Body of pancreas (tissue), 4 donors: Measurements from ENCODE around the gene PRKCB. TPM values are rescaled to one million over a fixed set of nuclear protein-coding genes. Genes with fewer than 3 reads are reported as not detected.

Source experiments
- ATAC-seq: fragments of 150-250 bp; one replicate; pipeline ENCODE4 v1.9.1; 2016
- DNase-seq, 4 donors: peaks; one replicate each; pipeline ENCODE4 v3.0.0-alpha.2; 2019
- H3K27ac ChIP-seq, 4 donors: fragments of 200-600 bp; sonication (generic); 1 replicate in 3 of 4; 2 replicates in 1 of 4; pipeline versions ENCODE4 v1.5.1 to v1.6.1; 2016 to 2019; ENCODE audit warnings: mild to moderate bottlenecking in 1 of 4, mixed read lengths in 1 of 4, moderate library complexity in 1 of 4
- H3K27me3 ChIP-seq, 2 donors: fragments of 200-600 bp; sonication (generic); one replicate each; pipeline ENCODE4 v1.6.0; 2016; ENCODE audit warnings: mild to moderate bottlenecking in 1 of 2
- H3K36me3 ChIP-seq, 2 donors: fragments of 200-600 bp; sonication (generic); replicated peaks in 1 of 2; 2 replicates each; pipeline ENCODE4 v1.5.1; 2016; ENCODE audit warnings: low read depth in 2 of 2; ENCODE audit not compliant: insufficient read depth in 1 of 2
- H3K4me1 ChIP-seq: fragments of 200-600 bp; sonication (generic); one replicate; pipeline ENCODE4 v1.6.0; 2016
- H3K4me3 ChIP-seq, 2 donors: fragments of 200-600 bp; sonication (generic); 1 replicate in 1 of 2; 2 replicates in 1 of 2; pipeline ENCODE4 v1.5.1; 2016 to 2019
- H3K9me3 ChIP-seq, 3 donors: fragments of 200-600 bp; sonication (generic); 1 replicate in 2 of 3; 2 replicates in 1 of 3; pipeline ENCODE4 v1.5.1; 2016
- POLR2A ChIP-seq, 3 donors: fragments of 450-650 bp; IDR thresholded peaks; one replicate each; pipeline ENCODE4 v1.6.1; 2016; ENCODE audit warnings: antibody characterized with exemption in 3 of 3, mild to moderate bottlenecking in 2 of 3
- WGBS, 2 donors: methylation state at CpG; one replicate each; pipeline ENCODE4 v1.1.5; 2017; 5-methylcytosine and 5-hydroxymethylcytosine counted together
- intact Hi-C: fragments of 100-400 bp; cut with DNase I; formaldehyde crosslinking; loops from one replicate; pipeline ENCODE4 v1.15.1; 2023
- microRNA-seq, 2 donors: library from miRNA; unstranded; fragments of <30 nt; microRNA quantifications; one replicate each; pipeline ENCODE4, GENCODE V29; 2016; ENCODE audit warnings: borderline number of aligned reads in 2 of 2, borderline replicate concordance in 2 of 2
- small RNA-seq: library from RNA; depleted of rRNA; stranded (forward); fragments of <200 nt; gene quantifications from one replicate; pipeline ENCODE3, GENCODE V24; 2016
- total RNA-seq, 2 donors: library from RNA; depleted of rRNA; stranded (reverse); fragments of >200 nt; gene quantifications; one replicate each; pipeline ENCODE4 v1.1.0, GENCODE V29; 2016
- TF ChIP-seq, protein P1 (sequence below), 7 experiments: fragments of 450-650 bp in 4 of 7; fragments of 200-600 bp in 3 of 7; sonication (generic) in 3 of 7; IDR thresholded peaks; one replicate each; pipeline ENCODE4 v1.5.1; 2016 to 2019; ENCODE audit warnings: antibody characterized with exemption in 7 of 7

Gene PRKCB
- total RNA-seq, 2 donors from 2014 or later, result 0.33 to 10.6 TPM

DNA sequence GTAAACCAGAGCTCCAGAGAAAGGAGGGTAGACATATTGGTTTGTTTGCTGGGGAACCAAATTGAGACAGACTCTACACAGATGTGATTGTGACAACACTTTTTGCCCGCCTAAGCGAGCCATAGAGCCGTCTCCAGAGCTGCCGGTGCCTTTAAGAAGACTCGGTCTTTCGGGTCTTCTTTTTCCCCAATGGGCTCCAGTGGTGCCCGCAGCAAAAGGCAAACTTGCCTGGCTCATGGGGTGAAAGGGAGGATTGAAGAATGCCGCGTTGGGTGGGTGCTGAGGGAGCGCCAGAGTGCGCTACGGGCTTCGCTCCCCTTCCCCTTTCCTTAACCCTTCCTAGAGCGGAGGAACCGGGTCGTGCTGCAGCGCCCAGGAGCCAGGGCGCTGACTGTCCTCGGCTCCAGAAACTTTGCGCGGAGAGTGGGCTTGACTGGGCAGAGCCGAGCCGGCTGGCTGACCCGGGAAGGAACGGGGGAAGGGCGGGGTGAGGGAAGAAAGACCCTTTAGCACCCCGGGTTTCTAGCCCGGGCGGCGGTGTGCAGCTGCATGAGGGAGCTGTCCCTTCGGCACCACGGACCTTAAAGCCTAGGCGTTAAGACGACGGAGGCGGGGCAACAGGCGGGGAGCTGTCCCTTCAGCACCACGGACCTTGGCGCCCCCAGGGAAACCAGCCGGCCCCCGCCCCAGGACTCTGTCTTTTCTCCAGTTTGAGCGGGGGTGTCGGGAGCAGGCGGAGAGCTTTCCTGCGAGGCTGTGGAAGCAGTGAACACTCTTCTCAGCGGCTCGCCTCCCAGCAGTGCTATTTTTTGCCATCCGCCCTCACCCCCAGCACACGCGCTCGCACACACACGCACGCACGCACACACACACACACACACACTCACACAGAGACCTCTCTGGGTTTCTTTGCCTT lies 419.9 kb downstream of the PRKCB start, which contains the start of gene CACNG3:
Gene CACNG3 (plus strand): TSS at position 880 of the 916 bp plus-strand sequence. CDS start 420 bp downstream, outside the sequence.
- peak; percentile 20 to 52 (median 34) for DNase-seq
- H3K4me1 ChIP-seq, result no peaks in the 10 kb centered on the region
- no peaks in the 10 kb centered on the region for H3K9me3 ChIP-seq
- TF ChIP-seq, protein P1, sequence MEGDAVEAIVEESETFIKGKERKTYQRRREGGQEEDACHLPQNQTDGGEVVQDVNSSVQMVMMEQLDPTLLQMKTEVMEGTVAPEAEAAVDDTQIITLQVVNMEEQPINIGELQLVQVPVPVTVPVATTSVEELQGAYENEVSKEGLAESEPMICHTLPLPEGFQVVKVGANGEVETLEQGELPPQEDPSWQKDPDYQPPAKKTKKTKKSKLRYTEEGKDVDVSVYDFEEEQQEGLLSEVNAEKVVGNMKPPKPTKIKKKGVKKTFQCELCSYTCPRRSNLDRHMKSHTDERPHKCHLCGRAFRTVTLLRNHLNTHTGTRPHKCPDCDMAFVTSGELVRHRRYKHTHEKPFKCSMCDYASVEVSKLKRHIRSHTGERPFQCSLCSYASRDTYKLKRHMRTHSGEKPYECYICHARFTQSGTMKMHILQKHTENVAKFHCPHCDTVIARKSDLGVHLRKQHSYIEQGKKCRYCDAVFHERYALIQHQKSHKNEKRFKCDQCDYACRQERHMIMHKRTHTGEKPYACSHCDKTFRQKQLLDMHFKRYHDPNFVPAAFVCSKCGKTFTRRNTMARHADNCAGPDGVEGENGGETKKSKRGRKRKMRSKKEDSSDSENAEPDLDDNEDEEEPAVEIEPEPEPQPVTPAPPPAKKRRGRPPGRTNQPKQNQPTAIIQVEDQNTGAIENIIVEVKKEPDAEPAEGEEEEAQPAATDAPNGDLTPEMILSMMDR (IDR thresholded peaks at IDR 0.05), result no peak
- no peak for TF ChIP-seq POLR2A (IDR thresholded peaks at IDR 0.05)
- WGBS, 2 donors, result 3 to 5% methylated on average over 19 to 54 of the region's 54 CpGs
- no peak for ATAC-seq
- no peaks in the 10 kb centered on the region for H3K36me3 ChIP-seq
- no peak within 1 kb of the TSS for H3K4me3 ChIP-seq
- intact Hi-C loops, result loop anchor here (10.0 kb wide), 1 partner anchor 211 kb away; no protein-coding TSS in a partner anchor
- no peak within 1 kb of the TSS for H3K27ac ChIP-seq
- peaks cover 0 to 14% of the 10 kb centered on the region in 2 donors for H3K27me3 ChIP-seq

DNA sequence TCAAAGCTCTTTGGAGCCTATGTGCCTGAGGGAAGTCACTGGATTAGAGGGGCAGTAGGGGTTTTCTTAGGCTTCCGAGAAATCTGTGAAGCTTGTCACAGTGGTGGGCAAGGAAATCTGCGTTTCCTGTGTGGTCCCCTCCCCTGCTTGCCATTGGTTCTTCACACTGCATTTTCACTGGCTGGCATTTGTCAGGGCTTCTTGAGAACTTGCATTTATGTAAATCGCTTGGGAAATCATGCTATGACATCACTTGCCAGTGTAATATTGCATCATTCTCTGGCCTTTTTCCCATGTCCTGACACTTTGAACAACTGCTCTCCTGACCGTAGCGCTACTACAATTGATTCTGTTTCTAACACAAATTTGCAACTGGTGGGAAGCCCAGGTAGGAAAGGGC lies 422.2 kb downstream of the PRKCB start:
- Histone ChIP-seq H3K4me3 (no peak overlapping the region), H3K27me3 (peaks cover 0 to 14% of the 10 kb centered on the region in 2 donors), H3K9me3 (no peaks in the 10 kb centered on the region), H3K27ac (no peak overlapping the region), H3K4me1 (no peaks in the 10 kb centered on the region), H3K36me3 (no peaks in the 10 kb centered on the region)
- TF ChIP-seq, protein P1 (IDR thresholded peaks at IDR 0.05), result no peak
- TF ChIP-seq POLR2A (IDR thresholded peaks at IDR 0.05), result no peak
- no peak for ATAC-seq
- intact Hi-C loops, result loop anchor here (10.0 kb wide), 1 partner anchor 213 kb away; no protein-coding TSS in a partner anchor
- no peak for DNase-seq
- 27 to 35% methylated on average over 5 of the region's 5 CpGs for WGBS, 2 donors

DNA sequence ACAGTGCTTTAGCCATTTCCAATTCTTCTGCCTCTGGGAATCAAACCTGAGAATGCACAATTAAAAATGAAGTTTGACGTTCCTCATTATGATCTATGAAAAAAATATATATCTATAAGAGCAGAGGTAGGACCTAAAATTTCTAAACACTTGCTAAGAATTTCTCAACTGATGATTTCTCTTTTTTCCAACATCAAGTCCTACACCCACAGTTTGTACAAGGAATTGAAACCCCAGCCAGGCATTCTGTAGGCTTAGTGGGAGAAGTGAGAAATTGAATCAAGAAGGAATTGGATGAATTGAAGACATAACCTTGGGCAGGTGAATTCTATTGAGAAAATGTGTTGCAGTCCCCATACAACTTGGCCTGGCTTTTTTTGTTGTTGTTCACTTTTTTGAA lies 423.0 kb downstream of the PRKCB start:
- DNase-seq, result no peak
- H3K27ac ChIP-seq, result no peak overlapping the region
- peaks cover 0 to 14% of the 10 kb centered on the region in 2 donors for H3K27me3 ChIP-seq
- no peaks in the 10 kb centered on the region for H3K36me3 ChIP-seq
- intact Hi-C loops, result loop anchor here (10.0 kb wide), 1 partner anchor 214 kb away; no protein-coding TSS in a partner anchor
- no peak overlapping the region for H3K4me3 ChIP-seq
- H3K9me3 ChIP-seq, result no peaks in the 10 kb centered on the region
- no peaks in the 10 kb centered on the region for H3K4me1 ChIP-seq
- no peak for TF ChIP-seq POLR2A (IDR thresholded peaks at IDR 0.05)
- TF ChIP-seq, protein P1 (IDR thresholded peaks at IDR 0.05), result no peak
- WGBS, 2 donors, result 32 to 58% methylated on average over 1 of the region's 1 CpG
- no peak for ATAC-seq

DNA sequence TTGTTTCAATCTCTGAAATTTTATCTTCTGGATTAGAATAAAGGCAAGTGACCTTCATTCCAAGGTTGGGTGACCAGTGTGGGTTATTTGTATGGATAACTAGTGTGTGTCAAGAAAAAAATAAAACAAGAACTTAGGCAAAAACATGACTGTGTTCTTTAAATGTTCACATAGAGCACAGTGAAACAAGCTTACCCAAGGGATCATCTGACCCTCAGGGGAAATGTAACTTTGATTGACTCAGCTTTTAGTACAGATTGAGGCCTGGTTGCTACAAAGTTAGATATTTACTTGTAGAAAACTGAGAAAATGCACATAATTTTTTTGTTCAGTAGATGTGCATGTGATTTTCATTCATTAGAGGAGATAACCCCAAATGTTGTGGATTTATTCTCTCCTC lies 427.0 kb downstream of the PRKCB start:
- Histone ChIP-seq H3K27ac (no peak overlapping the region), H3K27me3 (peaks cover 0 to 8% of the 10 kb centered on the region in 2 donors), H3K36me3 (no peaks in the 10 kb centered on the region), H3K9me3 (no peaks in the 10 kb centered on the region), H3K4me1 (no peaks in the 10 kb centered on the region), H3K4me3 (no peak overlapping the region)
- ATAC-seq (no peak), DNase-seq (no peak)
- TF ChIP-seq, protein P1 (IDR thresholded peaks at IDR 0.05), result no peak
- TF ChIP-seq POLR2A (IDR thresholded peaks at IDR 0.05), result no peak
- intact Hi-C loops, result no loop called here

Small RNA genes lying within 50 kb of the gene (microRNA-seq; reads per million reads assigned to microRNA genes)
- 0 reads per million in 2 donors for gene MIR1273H

Small RNA genes lying within 50 kb of the gene (small RNA-seq; reads per million reads assigned to genes)
- gene MIR1273H, result not detected

Other genes with a start within 250 kb of the PRKCB start
- 10 to 100 TPM; 16.2 to 42.0 TPM for gene NDUFAB1, start 239.7 kb upstream of the PRKCB start, total RNA-seq
- gene PALB2, start 194.7 kb upstream of the PRKCB start, total RNA-seq, result 1 to 10 TPM; 4.4 to 7.9 TPM
- gene DCTN5, start 194.5 kb upstream of the PRKCB start, total RNA-seq, result 10 to 100 TPM; 14.3 to 23.4 TPM
- 1 to 10 TPM in 1 of 2 donors, under 1 TPM in 1; 0.52 to 2.3 TPM for gene PLK1, start 157.1 kb upstream of the PRKCB start, total RNA-seq
- gene ERN2, start 122.8 kb upstream of the PRKCB start, total RNA-seq, result 1 to 10 TPM in 1 of 2 donors, under 1 TPM in 1; 0.99 to 5.2 TPM
- not detected for gene CHP2, start 81.0 kb upstream of the PRKCB start, total RNA-seq